Stimulated activated CD4-positive, alpha-beta T cell treated with anti-CD3 and anti-CD28 coated beads, TNF-alpha, amount 100 ng/mL, for 1 hour (primary cell): ENCODE data around the gene ATP1B2.
"Not testable (repeated sequence)": the region's sequence is repeated elsewhere in the genome, so short reads cannot be mapped to it uniquely, and the experiment has no call there.

Experiments
- DNase-seq, 3 donors: peaks; one replicate each; pipeline ENCODE4 v3.0.0-alpha.2; 2020; ENCODE audit warnings: low read depth in 3 of 3, low spot score in 1 of 3

The ATP1B2 gene

GRCh38 chr17:7650509-7651096 lies at the start of gene ATP1B2:
TSS of gene ATP1B2 (plus strand) at chr17:7650926. CDS start at chr17:7651519, 593 bp downstream.
- DNase-seq, result peak; percentile 40 to 45 (median 45)

DNA sequence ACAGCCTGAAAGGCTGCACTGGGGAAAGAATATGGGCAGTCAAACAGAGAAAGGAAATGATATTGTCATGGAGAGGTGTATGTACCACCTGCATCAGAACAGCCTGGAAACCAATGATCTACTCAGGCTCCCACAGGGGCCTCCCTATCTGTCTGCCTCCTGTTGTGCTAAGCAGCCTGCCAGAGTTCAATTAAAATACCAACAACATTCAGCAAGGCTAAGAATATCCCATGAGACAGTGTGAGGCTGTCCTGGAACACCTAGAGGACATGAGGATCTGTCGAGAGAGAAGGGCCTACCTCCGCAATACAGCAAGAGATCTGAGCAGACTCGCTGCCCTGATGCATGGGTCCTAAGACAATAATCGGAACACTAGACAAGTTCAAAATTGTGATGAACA lies 44.4 kb upstream of the ATP1B2 start:
- DNase-seq, result no peak

DNA sequence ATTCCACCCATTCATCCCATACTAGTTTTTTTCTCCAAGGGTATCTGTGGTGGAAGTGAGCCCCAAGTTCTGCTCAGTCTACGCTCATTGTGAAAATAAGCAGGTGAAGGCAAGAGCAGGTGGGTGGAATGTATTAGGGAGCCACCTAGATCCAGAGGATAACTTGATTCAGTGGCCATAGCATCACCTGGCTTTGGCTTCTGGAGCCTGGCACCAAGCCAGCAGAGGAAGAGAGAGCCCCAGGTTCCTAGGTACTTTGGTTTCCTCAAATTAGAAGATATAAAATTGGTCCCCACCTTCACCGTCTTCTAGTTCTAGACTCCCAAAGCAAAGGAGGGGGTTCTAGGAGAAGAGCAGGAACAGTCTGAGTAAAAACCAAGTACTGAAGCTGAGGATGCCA lies 40.1 kb upstream of the ATP1B2 start:
- DNase-seq, result no peak

DNA sequence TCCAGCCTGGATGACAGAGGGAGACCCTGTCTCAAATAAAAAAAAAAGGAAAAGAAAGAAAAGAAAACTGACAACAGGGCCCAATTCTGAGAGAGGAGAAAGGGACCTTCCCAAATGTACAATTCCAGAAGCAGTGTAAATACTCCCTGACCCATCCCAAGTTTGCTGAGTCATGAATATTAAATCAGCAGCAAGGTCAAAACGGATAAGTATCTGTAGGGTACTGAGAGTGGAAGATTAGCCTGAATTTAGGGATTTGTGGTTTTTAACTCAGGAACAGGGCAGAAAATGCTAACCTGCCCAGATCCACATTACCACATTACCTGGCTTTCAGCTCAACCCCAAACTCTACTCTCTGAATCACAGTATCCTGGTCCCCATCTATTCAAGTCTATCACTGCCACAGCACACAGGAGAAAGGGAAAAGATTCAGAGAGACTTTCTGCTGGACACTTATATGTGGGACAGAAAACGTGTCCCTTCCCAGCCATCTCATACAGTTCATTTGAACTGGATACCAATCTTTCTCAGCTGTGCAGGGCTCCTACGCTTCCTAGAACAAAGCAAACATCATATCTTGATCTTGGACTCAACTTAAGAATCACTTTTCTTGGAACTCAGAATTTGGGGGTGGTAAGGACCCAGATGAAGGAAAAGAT lies 39.0 kb upstream of the ATP1B2 start:
- DNase-seq, result no peak

DNA sequence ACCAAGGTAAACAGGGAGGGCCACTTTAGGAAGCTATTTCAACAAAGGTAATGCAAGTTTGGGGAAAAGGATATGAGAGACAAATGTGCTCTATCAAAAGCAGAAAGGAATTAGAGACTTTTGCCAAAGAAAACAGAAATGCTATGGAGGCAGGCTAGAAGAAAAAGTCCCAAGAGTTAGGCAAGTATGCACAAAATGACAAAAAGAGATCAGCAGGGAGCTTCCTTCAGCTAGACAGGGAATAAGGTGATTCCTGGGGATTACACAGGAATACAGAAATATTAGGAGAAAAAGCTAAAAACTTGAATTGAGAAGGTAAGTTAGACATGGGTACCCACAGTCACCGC lies 38.5 kb upstream of the ATP1B2 start:
- DNase-seq, result no peak

- DNase-seq, result no peak
Measured at GRCh38 chr17:7613769-7614424, 36.8 kb upstream of the ATP1B2 start.

DNA sequence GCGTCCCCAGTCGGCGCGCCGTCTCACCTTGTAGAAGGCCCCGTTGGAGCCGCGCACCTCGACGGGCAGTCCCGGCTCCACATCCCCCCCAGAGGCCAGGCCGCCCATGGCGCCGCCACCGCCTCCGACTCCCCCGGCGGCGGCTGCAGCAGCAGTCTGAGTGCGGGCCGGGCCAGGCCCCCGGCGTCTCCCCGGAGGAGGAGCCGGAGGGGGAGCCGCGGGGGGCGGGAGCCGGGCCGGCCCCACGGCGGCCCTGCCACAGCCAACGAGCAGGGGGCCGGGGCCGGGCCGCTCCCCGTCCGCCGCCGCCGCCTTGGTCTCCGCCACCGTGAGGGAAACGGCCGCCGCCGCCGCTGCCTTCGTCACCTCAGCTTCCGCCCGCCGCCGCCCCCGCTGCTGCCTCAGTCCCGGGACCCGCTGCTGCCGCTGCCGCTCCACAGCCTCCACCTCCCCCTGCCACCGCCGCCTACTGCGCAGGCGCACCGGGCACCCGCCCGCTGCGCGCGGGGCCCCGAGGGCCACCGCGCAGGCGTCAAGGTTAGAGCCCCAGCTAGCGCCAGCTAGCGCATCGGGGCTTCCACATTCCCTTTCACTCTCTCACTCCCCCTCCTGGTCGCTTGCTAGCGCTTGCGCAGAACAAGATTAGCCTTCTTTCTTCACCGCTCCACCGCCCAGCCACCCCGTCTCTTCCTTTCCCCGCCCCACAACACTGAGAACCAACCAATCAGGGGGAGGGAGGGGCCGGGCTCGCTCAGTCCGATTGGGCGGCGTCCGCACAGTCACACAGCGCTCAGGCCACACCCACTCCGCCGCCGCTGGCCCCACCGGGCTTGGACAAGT lies 36.1 kb upstream of the ATP1B2 start, which contains the start of gene FXR2:
Gene FXR2, minus strand, starts transcription at position 473 of the 840 bp plus-strand sequence. Its CDS starts 365 bp downstream, at position 108.
- peak; percentile 94 to 98 (median 97) for DNase-seq

GRCh38 chr17:7615265-7615747 lies 35.4 kb upstream of the ATP1B2 start:
- DNase-seq, result no peak

DNA sequence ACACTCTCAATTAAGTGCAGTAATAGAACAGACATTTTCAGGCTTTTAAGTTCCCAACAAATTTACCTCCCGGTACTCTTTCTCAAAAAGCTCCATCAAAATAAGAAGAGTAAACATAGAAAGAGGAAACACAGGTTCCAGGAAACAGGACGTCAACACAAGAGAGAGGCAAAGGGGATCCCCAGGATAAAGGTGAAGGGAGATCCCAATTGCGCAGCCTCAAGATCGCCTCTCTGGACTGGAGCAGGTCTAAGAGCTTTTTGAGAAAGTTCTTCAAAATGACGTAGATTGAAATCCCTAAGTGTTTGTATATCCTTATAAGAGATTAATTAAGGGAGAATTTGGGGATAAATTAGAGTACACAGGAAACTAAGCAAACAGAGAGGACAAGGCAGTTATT lies 32.1 kb upstream of the ATP1B2 start:
- DNase-seq, result no peak

- no peak for DNase-seq
Measured at GRCh38 chr17:7620835-7621234, 29.9 kb upstream of the ATP1B2 start.

- no peak for DNase-seq
Measured at GRCh38 chr17:7623661-7624060, 27.1 kb upstream of the ATP1B2 start.

DNA sequence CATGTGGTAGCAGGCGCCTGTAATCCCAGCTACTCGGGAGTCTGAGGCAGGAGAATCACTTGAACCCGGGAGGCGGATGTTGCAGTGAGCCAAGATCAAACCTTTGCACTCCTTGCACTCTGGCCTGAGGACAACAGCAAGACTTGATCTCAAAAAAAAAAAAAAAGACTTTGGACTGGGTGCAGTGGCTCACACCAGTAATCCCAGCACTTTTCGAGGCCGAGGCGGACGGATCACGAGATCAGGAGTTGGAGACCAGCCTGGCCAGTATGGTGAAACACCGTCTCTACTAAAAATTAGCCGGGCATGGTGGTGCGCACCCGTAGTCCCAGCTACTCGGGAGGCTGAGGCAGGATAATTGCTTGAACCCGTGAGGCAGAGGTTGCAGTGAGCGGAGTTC lies 25.0 kb upstream of the ATP1B2 start:
- not testable (repeated sequence) for DNase-seq

DNA sequence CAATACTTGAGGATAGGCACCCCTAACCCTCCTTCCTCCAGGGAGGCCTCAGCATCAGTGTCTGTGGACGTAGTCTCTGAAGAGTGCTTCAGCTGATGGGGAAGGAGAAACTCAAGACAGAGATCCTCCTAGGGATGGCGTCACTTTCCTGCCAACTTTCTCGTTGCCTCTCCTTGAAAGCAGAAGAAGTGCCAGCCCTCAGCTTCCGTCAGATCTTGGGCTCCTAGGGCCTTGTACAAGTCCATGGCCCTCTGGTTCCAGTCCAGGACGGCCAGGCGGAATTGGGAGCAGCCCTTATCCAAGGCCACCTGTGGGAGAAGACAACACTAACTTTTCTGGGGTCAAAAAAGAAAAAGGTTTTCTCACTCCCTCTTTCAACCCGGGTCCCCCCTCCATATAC lies 24.4 kb upstream of the ATP1B2 start:
- no peak for DNase-seq

GRCh38 chr17:7626956-7627249 lies 23.8 kb upstream of the ATP1B2 start:
- no peak for DNase-seq

- DNase-seq, result peak; percentile 61 to 64 (median 61)
Measured at GRCh38 chr17:7627250-7628121, 23.2 kb upstream of the ATP1B2 start, which contains the start of gene SAT2. TSS of gene SAT2 (minus strand) at chr17:7627821. CDS start at chr17:7627635, 186 bp downstream.

GRCh38 chr17:7629939-7630571 lies 20.7 kb upstream of the ATP1B2 start, which contains the start of gene SHBG:
TSS of gene SHBG (plus strand) at chr17:7630135. CDS start at chr17:7630173, 38 bp downstream.
- no peak for DNase-seq

GRCh38 chr17:7631398-7632380 lies 19.0 kb upstream of the ATP1B2 start:
- no peak for DNase-seq

GRCh38 chr17:7632492-7632894 lies 18.2 kb upstream of the ATP1B2 start:
- DNase-seq, result no peak

- no peak for DNase-seq
Measured at GRCh38 chr17:7633093-7633492, 17.6 kb upstream of the ATP1B2 start.
